Right cardiac atrium (tissue), 5 donors: Measurements from ENCODE around the gene INKA2. TPM values are rescaled to one million over a fixed set of nuclear protein-coding genes. Genes with fewer than 3 reads are reported as not detected.
A peak's percentile ranks its signal among the peaks of the same experiment; 100 is the strongest.

Source experiments
- ATAC-seq, 2 donors: fragments of 200-7000 bp; cut with Tn5 transposase; one replicate each; pipeline versions ENCODE4 v1.8.0 to v1.9.1; 2020; ENCODE audit warnings: moderate library complexity in 2 of 2, mild to moderate bottlenecking in 1 of 2
- DNase-seq, 3 donors: peaks; one replicate each; pipeline ENCODE4 v3.0.0-alpha.2; 2020
- H3K27ac ChIP-seq: one replicate; pipeline ENCODE4 v1.5.1; 2013; ENCODE audit warnings: mild to moderate bottlenecking, low read length, control low read depth, moderate library complexity
- H3K27me3 ChIP-seq: one replicate; pipeline ENCODE4 v1.6.1; 2013; ENCODE audit not compliant: control insufficient read depth, insufficient read depth
- H3K4me1 ChIP-seq: one replicate; pipeline ENCODE4 v1.6.1; 2013; ENCODE audit warnings: low read length; ENCODE audit not compliant: control insufficient read depth, insufficient read depth
- H3K4me3 ChIP-seq: one replicate; pipeline ENCODE4 v1.5.1; 2013; ENCODE audit warnings: low read length, control low read depth
- H3K9me3 ChIP-seq: one replicate; pipeline ENCODE4 v1.6.1; 2013; ENCODE audit warnings: low read length; ENCODE audit not compliant: control insufficient read depth
- WGBS: extraction: QIAGEN DNeasy Blood & Tissue Kit; methylation state at CpG from one replicate; pipeline ENCODE4 v1.1.7; 2013; 5-methylcytosine and 5-hydroxymethylcytosine counted together
- intact Hi-C, 4 donors: fragments of 100-400 bp; cut with DNase I; formaldehyde crosslinking; loops; one replicate each; pipeline versions ENCODE4 v1.11.0 to v1.14.0; 2022 to 2023
- polyA plus RNA-seq: library from polyadenylated mRNA; stranded (reverse); fragments of 200-250 nt; gene quantifications from one replicate; pipeline ENCODE4 v1.2.3, GENCODE V29; 2013
- total RNA-seq, 4 donors: library from RNA; stranded (reverse); fragmentation: NEBNext Ultra II Directional; extraction: Animal tissue kit (Norgen Biotek cat#: 25700); gene quantifications; one replicate each; pipeline ENCODE4 v1.2.1, GENCODE V29; 2021
- donor health status: healthy with polysubstance abuse.
- donor health status: DM: no; HTN: yes; CAD: no.
- donor health status: DM: no; HTN: no; CAD: no.
- donor health status: DM: no; HTN: yes; CAD: no; lungs with severe emphysema.
- donor health status: DM: yes; HTN: yes; CAD: no.

INKA2 gene
- total and polyA plus RNA-seq, 5 donors, result 14.3 to 46.2 (median 25.6) TPM

DNA sequence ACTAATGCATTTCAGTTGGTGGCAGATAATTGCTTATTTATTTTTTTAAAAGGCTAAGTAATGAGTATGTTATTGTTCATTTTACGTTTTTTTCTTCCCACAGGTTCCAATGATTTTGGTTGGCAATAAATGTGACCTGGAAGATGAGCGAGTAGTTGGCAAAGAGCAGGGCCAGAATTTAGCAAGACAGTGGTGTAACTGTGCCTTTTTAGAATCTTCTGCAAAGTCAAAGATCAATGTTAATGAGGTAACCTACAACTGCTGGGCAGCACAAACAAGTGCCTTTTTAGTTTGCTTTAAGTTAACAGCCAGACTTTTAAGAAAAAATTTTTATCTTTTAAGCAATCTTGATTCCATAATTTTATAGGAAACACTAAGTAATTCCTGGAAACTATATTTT lies 35.0 kb downstream of the INKA2 start:
- Histone ChIP-seq H3K4me3 (no peak overlapping the region), H3K27me3 (no peaks in the 10 kb centered on the region), H3K4me1 (no peaks in the 10 kb centered on the region), H3K9me3 (no peaks in the 10 kb centered on the region), H3K27ac (no peak overlapping the region)
- WGBS, result 79% methylated on average over 2 of the region's 2 CpGs
- intact Hi-C loops, result no loop called here
- DNase-seq (no peak), ATAC-seq (no peak)

DNA sequence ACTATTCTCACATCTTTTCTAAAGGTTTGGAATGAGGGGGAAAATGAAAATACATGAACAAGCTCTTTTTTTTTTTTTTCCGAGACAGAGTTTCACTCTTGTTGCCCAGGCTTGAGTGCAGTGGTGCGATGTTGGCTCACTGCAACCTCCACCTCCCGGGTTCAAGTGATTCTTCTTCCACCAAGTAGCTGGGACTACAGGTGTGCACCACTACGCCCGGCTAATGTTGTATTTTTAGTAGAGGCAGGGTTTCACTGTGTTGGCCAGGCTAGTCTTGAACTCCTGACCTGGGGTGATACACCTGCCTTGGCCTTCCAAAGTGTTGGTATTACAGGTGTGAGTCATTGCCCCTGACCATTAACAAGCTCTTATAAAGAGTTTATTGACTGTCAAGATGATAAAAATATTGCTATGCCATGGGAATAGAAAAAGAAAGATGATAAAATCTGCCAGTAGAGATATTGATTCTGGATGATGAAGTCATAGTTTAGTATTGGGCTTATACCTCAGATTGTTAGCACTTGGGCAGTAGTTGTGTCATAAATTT lies 36.6 kb downstream of the INKA2 start:
- no peak overlapping the region for H3K4me3 ChIP-seq
- H3K27ac ChIP-seq, result no peak overlapping the region
- ATAC-seq (no peak), DNase-seq (no peak)
- H3K9me3 ChIP-seq, result no peaks in the 10 kb centered on the region
- no peaks in the 10 kb centered on the region for H3K27me3 ChIP-seq
- intact Hi-C loops, result no loop called here
- H3K4me1 ChIP-seq, result no peaks in the 10 kb centered on the region
- 93% methylated on average over 5 of the region's 5 CpGs for WGBS

DNA sequence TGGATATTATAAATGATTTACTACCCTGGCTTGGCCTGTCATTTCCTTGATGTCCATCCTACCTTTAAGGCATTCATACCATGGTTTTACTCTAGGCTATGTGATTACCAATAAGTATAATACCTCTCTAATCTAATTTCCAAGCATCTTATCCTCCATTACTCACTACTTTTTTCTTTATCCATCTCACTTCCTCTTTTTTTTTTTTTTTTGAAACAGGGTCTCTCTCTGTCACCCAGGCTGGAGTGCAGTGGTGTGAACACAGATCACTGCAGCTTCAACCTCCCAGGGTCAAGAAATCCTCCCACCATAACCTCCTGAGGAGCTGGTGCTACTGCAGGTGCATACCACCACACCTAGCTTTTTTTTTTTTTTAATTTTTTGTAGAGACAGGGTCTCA lies 39.9 kb downstream of the INKA2 start:
- DNase-seq (no peak), ATAC-seq (no peak)
- H3K4me1 ChIP-seq, result no peaks in the 10 kb centered on the region
- intact Hi-C loops, result no loop called here
- H3K27me3 ChIP-seq, result no peaks in the 10 kb centered on the region
- H3K9me3 ChIP-seq, result no peaks in the 10 kb centered on the region
- H3K4me3 ChIP-seq, result no peak overlapping the region
- H3K27ac ChIP-seq, result no peak overlapping the region

DNA sequence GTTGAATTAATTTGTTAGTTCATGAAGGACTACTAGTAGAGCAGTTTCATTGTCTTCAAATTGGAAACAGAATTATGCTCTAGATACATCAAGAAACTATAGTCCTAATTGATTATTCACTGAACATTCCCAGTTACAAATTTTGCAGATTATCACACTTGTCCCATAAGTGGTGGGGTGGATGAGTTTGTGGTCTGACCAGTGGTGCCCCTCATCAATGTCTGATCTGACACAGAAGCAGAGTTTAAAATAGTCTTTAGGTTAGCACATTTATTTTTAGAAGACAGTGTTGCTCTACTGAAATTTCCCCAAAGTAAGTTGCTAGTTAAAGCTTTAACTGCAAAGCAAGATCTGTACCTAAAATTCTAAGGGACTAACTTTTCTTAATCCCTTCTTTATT lies 42.9 kb downstream of the INKA2 start:
- H3K27ac ChIP-seq, result no peak overlapping the region

DNA sequence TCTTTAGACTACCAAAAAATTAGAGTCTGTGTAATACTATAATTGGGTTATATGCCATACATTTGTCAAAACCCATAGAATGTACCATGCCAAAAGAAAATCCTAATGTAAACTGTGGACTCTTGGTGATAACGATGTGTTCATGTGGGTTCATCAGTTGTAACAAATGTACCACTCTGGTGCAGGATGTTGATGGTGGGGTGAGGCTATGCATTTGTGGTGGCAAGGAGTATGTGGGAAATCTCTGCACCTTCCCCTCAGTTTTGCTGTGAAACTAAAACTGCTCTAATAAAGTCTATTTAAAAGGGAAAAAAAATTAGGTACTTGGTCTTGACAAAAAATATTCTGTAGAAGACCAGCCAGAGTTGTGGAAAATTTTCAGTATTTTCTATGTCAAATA lies 43.4 kb downstream of the INKA2 start:
- intact Hi-C loops, result no loop called here
- no peak overlapping the region for H3K27ac ChIP-seq
- H3K4me3 ChIP-seq, result no peak overlapping the region
- WGBS, result 93% methylated on average over 1 of the region's 1 CpG
- H3K27me3 ChIP-seq, result no peaks in the 10 kb centered on the region
- no peak for DNase-seq
- ATAC-seq, result no peak
- H3K4me1 ChIP-seq, result no peaks in the 10 kb centered on the region
- no peaks in the 10 kb centered on the region for H3K9me3 ChIP-seq

More for the DNA sequence above, 42.9 kb downstream of the INKA2 start:
- no peak for DNase-seq
- ATAC-seq, result no peak
- no peaks in the 10 kb centered on the region for H3K27me3 ChIP-seq
- intact Hi-C loops, result no loop called here
- no peak overlapping the region for H3K4me3 ChIP-seq
- no peaks in the 10 kb centered on the region for H3K4me1 ChIP-seq
- no peaks in the 10 kb centered on the region for H3K9me3 ChIP-seq

DNA sequence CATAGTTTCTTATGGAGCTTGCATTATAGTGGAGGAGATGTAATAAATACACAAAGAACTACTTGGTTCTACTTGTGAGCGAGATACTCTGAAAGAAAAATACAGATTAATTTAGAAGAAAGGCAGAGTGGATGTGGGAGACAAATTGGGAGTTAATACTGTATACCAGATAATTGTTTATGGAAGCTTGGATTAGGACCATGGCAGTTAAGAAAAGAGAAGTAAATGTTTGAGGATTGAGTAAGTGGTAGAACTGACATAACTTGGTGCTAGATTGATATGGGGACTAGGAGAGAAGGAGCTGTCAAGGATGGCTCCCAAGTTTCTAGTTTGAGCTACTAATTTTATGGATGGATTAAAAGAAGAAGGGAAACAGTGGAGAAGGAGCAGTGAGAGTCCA lies 47.3 kb downstream of the INKA2 start:
- intact Hi-C loops, result no loop called here
- no peak for DNase-seq
- Histone ChIP-seq H3K9me3 (no peaks in the 10 kb centered on the region), H3K4me1 (peaks cover 2% of the 10 kb centered on the region), H3K27ac (no peak overlapping the region), H3K4me3 (no peak overlapping the region), H3K27me3 (no peaks in the 10 kb centered on the region)
- no peak for ATAC-seq
- WGBS, result 96% methylated on average over 1 of the region's 1 CpG

DNA sequence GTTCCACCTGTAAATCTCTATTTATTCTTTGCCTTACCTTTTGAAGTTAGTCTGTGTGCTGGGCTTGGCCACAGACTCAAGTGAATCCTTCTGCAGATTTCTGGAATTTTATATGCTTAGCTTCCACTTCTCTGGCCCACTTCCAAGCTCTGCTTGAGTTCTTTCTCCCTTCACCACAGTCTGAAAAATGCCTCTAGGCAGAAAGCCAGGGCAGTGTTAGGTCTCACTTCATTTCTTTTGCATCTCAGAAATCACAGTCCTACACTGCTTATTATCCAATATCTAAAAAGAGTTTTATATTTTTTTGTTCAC lies 48.9 kb downstream of the INKA2 start:
- ATAC-seq (peak; percentile 43 to 64), DNase-seq (peak in 2 of 3 donors; percentile 41 to 62)
- Histone ChIP-seq H3K27ac (no peak overlapping the region), H3K4me3 (no peak overlapping the region), H3K27me3 (no peaks in the 10 kb centered on the region), H3K9me3 (no peaks in the 10 kb centered on the region), H3K4me1 (peaks cover 2% of the 10 kb centered on the region)
- intact Hi-C loops, result no loop called here

Other genes starting within 250 kb of the INKA2 start
- gene ADORA3, start 235.8 kb downstream of the INKA2 start, total RNA-seq, result 10 to 100 TPM in 1 of 4 donors, 1 to 10 TPM in 3; 5.4 to 10.9 (median 9.9) TPM
- 2.0 TPM for gene ADORA3, start 235.8 kb downstream of the INKA2 start, polyA plus RNA-seq
- 1 to 10 TPM in 3 of 4 donors, under 1 TPM in 1; 0.82 to 9.5 (median 3.7) TPM for gene TMIGD3, start 235.8 kb downstream of the INKA2 start, total RNA-seq
- gene TMIGD3, start 235.8 kb downstream of the INKA2 start, polyA plus RNA-seq, result 2.1 TPM
- gene RAP1A, start 119.6 kb downstream of the INKA2 start, total RNA-seq, result 100 to 1,000 TPM; 104 to 128 (median 111) TPM
- gene RAP1A, start 119.6 kb downstream of the INKA2 start, polyA plus RNA-seq, result 110 TPM
- 1 to 10 TPM; 5.5 to 7.7 (median 6.7) TPM for gene DDX20, start 16.5 kb upstream of the INKA2 start, total RNA-seq
- 3.4 TPM for gene DDX20, start 16.5 kb upstream of the INKA2 start, polyA plus RNA-seq